HG02763 (cell line): ENCODE results near the gene SSRP1.
"Not testable (repeated sequence)": the region's sequence is repeated elsewhere in the genome, so short reads cannot be mapped to it uniquely, and the experiment has no call there.

ENCODE experiments used
- ATAC-seq: cut with Tn5 transposase; IDR thresholded peaks from one replicate; pipeline ENCODE4 v1.9.1; 2021; ENCODE audit warnings: mild to moderate bottlenecking, moderate library complexity; ENCODE audit not compliant: unreplicated experiment

SSRP1 gene

DNA sequence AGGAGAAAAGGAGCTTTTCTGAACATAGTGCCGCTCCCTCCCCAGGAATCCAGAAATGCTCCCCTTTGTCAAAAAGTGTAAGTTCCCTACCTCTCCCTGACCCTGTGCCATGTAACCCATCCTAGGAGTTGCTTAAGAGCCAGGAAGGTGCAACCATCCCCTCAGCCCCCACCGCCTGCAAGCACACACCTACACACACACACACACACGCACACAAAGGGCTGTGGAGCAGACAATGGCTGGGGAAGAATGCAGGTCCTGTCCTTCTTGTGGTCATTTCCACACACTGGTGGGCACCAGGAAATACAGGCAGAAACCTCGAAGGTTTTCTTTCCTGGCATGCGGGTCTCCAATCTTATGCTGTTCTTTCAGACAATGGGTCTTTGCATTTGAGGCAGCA lies 3.6 kb upstream of the SSRP1 start:
- ATAC-seq, result no peak

DNA sequence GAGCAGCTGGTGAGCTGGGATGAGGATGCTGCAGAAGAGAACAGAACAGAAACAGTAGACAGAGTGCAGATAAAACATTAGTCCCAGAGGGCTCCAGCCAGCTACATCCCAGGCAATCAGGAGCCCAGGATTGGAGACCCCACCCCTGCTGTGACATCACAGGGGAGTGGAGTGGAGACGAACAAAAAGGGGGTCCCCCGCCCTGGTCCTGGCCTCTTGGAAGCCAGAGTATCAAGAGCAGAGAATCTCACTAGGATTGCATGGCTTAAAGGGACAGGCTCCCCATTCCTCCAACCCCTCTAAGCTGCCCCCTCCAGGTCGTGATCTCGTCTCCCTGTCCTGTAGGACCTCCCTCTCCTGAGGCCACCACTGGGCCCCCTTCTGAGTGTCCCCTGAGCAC lies 2.5 kb upstream of the SSRP1 start, which contains the start of gene P2RX3:
TSS of gene P2RX3 (plus strand) at position 211 of the 400 bp plus-strand sequence. CDS start 199 bp downstream, outside the sequence.
- ATAC-seq, result no peak

DNA sequence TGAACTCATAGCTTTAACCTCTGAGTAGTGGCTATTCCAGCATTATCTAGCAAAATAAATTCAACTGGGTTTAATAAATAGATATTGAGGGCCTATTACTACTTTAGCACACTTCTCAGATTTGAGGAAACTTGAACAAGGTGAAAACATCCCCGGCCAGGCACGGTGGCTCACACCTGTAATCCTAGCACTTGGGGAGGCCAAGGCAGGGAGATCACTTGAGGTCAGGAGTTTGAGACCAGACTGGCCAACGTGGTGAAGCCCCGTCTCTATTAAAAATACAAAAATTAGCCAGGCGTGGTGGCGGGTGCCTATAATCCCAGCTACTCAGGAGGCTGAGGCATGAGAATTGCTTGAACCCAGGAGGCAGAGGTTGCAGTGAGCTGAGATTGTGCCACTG lies 1.2 kb upstream of the SSRP1 start:
- ATAC-seq, result not testable (repeated sequence)

DNA sequence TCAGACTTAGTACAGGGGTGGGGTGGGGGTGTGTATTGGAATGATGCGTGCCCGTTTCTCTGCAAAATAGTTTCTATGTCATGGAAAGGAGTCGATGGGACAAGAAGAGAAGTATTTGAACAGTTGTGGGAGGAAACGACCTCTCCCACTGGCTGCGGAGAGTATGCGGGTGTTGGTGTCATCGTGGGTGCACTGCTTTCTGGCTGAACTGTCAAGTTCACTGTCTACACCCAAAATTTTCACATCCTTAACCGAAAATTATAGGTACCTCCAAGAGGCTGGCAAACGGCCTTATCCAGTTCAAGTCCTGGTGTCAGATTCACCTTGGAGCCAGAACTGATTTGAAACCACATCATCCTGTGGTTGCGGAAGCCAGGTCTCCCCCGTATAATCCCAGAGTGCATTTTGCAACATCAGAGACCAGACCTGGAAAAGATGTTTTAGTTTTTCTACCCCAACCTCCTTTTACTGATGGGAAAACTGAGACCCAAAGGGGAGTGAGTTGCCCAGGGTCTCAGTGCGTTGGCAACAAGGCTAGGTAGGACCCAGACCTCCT lies 497 bp upstream of the SSRP1 start:
- ATAC-seq, result peak; percentile 2

DNA sequence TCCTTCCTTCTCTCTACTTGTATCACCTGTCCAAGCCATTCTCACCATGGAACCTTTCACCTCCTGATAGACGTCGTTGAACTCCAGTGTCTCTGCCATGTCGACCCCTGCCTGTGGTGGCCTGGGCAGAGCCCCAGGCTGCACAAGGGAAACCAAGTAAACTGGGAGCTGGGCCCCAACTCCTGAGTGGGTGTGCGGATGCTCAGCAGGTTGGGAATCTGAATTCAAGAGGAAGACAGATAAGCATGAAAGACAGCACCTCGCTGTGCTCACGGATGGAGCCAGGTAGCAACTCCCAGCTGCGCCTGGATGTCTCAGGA lies 709 bp downstream of the SSRP1 start:
- no peak for ATAC-seq

DNA sequence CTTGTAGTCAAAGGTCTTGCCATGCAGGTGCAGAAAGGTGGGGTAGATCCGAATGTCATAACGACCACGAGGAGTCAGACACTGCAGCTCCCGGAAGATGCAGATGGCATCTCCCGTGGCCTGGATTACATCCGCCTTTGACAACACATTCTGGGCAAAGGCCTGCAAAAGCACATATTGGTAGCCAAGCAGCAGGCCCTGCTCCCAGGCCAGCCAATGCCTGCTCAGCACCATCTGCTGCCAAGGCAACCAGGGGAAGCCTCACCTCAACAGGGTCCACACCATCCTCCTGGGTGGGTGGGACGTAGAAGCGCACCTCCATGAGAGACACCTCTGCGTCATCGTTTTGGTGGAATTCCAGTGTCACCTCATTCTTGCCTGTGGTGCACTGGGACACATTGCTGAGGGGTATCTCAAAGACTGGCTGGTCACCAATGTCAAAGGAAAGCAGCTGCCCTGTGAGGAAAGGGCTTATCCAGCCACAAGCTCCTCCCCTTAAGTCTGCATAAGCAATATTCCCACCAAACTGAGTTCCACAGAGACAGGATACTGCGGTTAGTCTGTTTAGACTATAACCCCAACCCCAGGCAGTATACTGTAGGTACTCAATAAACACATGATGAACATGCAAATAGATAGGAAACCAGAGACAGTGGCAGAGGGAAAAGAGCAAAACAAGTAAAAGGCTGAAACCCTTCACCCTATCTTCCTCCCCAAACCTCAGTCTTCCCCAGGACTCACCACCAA lies 2.8 kb downstream of the SSRP1 start:
- ATAC-seq, result no peak

DNA sequence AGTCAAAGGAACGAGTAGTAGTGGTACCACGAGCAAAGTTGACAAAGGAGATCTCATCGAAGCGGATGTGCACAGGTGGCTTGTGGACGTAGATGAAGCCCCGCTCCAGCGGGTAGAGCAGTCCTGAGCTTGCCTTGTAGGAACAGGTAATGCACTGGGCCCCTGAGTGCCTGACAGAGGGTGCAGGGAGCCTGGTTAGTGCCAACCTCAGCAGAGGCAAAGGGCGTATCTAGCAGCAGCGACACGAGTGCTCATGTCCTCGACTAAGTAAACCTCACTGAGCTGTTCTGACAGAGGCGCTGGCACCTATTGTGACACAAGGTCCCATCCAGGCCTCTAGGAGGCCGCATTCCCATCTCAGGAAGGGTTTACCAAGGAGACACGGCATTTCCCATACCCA lies 4.0 kb downstream of the SSRP1 start:
- ATAC-seq, result no peak

DNA sequence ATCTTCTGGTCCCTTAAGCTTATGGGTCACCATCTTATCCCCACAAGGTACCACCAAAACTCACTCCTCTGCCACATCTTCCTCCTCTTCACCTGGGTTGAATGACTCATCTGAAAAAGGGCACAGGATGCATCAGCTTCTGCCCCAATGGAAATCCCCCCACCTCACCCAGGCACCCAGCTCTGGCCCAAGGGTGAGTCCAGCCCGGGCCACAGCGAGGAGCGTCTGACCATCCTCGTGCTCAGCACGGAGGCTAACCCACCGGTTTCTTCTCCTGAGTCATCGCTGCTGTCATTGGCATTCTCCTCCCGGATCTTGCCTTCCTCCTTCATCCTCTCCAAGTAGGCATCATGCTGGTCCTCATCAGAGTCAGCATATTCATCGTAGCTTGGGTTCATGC lies 5.7 kb downstream of the SSRP1 start:
- no peak for ATAC-seq

DNA sequence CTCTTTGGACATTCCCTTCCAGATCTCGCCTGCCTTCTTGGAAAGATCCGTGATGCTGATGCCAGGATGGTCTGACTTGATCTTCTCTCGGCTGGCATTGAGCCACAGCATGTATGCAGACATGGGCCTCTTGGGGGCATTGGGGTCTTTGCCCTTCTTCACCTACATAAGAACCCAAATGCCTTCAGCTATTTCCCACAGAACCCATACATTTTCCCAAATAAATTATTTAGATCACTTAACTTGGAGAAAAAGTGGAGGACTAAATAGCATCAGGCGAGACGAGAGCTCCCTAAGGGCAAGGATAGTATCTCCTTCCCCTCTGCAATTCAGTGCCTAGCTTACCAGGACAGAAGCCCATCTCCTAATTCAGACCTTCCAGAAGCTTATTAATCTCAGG lies 8.0 kb downstream of the SSRP1 start:
- ATAC-seq, result no peak

DNA sequence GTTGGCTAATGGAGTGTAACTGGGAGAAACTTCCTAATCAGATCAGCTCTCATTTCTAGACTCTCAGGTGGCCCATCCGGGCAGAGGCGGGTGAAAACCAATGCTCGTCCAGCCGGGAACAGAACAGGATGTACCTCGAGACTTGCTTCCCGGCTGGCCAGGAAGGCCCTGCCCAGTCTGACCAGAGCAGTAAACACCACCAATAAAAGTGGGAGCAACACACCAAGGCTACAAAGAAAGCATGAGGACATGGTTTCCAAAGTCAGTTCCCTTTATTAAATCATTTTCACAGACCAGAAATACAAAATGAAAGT lies 10.0 kb downstream of the SSRP1 start:
- no peak for ATAC-seq

DNA sequence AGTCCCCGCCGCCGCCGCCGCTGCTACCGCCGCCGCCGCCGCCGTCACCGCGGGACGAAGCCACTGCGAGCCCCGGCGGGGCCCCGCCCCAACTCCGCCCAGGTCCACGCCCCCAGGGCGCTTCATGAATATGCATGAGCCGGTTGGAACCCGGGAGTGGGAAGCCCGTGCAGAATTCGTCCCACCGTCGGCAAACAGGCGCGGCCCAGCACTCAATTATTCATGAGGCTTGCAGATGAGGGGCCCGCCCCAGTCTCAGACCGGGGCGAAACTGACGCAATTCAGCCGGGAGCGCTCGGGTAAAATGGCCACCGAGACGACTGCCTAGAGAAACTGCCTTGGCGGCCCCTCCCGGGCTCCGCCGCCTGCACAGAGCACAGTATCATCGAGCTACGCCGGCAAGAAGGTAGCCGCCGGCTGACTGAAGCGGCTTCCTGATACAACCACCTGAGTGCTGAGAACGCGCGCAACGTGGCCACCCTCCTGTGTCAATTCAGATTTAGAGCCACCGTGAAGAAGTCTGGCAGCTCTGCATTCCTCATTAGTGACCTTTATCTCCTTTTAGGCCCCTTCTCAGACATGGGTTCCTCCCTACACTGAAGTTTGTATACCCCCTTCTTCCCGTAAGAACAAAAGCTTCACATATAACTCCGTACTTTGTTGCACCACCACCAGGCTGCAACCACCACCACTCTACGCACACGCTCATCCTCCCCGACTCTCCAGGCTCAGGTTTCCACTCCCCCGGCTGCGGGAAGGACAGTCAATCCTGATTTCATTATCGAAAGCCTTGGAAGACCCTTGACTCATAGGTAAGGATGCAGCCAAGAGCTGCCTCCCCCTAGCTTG lies 10.6 kb downstream of the SSRP1 start, which contains the start of gene TNKS1BP1:
TSS of gene TNKS1BP1 (minus strand) at position 67 of the 849 bp plus-strand sequence. CDS start 3,067 bp downstream, outside the sequence.
- peak; percentile 91 for ATAC-seq

DNA sequence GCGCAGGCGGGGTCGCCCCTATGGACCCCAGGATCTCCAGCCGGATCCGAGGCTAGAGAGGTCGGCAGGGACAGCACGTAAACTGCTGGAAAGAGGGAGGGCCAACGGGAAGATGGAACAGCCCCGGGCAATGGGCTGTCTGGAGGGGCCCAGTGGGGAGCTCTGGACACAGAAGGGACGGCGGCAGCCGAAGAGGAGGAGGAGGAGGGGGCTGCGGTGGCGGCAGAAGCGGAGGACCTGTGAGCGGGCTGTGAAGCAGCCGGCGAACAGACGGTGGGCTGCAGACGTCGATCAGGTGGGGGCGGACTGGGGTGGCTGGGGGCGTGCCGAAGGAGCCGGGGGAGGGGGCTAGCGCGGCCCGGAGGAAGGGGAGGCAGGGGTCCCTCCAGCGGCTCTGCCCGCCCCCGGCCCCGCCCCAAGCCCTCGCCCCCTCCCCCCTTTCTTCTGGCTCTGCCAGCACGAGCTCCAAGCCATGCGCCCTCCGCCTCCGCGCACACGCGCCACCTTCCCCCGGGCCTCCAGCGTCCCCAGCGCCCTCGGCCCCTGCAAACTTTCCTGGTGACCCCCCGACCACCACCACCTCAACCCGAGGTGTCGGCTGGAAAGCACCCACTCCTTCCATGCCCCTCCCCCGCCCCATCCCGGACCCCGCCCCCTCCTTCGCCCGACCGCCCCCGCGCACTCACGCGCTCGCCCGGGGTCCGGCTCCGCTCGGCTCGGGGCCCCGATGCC lies 11.4 kb downstream of the SSRP1 start:
- no peak for ATAC-seq

DNA sequence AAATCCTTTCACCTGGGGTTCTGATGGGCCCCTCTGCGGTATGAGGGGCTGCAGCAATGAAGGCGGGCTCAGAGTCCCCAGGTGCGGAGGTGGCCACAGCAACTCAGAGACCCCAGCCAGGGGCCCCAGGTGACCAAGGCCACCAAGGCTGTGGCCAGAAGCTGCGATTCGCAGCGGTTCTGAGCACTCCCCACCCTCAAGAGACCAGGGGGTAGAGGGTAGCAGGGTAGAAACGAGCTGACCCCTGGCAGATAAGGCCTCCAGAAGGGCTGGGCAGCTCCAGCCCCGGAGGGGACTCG lies 11.9 kb downstream of the SSRP1 start:
- no peak for ATAC-seq

DNA sequence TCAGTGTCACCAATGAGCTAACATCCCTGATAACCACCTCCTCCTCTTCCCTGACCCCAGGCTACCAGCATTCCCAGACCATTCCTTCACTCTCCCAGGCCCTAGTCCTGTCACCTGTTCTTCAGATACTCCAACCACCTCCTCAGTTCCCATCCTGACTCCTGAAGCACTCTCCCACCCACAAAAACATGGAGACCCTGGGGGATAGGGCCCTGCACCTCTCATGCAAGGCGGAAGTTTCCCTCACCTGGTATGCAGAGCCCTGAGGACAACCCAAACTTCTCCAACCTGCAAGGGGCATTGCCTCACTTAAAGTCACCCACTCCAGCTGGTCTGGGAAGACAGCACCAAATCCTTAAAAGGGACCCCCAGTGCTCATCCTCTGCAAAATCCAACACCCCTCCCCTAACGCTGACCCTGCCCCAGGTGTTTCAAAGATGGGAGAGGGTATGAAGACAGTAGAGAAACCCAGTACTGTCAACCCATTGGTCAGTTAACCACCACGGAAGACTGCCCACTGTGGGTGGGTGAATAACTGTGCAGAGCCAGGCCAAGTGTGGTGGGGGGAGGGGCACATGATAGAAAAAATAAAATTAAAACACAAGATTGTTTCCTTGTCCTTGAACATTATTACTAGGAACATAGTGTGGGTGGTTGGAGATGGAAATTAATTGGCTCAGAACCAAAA lies 12.4 kb downstream of the SSRP1 start:
- no peak for ATAC-seq

DNA sequence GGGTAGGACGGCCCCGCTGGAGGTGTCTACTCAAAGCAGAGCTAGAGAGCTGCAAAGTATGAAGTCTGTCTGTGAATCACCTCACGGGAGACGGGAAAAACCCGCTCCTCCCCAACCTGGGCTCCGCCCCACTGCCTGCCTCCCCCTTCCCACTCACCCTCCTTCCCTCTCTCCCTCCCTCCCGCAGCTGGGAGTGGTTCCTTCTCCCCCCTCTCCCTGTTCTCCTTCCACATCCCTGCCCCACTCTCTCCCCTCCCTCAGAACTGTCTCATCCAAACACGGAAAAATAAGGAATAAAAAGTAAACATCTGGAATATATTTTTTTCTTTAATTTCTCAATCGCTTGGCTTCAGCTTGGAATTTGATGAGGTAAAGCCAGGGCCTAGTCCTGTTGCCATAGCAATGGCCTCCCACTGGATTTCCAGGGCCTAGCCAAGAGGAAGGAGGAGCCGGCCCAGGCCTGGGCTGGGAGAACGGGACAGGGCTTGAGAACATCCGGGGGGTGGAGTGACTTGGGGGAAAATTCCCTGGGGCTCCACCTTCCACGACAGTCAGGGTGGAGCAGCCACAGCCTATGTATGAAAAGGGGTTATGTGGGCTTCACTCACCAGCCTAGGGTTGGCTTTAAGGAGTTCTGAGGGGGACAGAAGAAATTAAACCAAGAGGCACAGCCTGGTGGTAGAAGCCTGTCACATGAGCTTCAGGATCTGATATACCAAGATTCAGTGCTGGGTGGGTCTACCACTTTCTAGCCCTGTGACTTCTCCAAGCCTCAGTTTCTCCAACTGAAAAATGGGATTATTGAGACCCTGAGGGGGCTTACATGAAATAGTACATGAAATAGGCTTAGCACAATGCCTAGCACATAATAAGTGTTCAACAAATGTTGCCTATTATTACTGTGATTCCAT lies 13.2 kb downstream of the SSRP1 start:
- ATAC-seq, result no peak

DNA sequence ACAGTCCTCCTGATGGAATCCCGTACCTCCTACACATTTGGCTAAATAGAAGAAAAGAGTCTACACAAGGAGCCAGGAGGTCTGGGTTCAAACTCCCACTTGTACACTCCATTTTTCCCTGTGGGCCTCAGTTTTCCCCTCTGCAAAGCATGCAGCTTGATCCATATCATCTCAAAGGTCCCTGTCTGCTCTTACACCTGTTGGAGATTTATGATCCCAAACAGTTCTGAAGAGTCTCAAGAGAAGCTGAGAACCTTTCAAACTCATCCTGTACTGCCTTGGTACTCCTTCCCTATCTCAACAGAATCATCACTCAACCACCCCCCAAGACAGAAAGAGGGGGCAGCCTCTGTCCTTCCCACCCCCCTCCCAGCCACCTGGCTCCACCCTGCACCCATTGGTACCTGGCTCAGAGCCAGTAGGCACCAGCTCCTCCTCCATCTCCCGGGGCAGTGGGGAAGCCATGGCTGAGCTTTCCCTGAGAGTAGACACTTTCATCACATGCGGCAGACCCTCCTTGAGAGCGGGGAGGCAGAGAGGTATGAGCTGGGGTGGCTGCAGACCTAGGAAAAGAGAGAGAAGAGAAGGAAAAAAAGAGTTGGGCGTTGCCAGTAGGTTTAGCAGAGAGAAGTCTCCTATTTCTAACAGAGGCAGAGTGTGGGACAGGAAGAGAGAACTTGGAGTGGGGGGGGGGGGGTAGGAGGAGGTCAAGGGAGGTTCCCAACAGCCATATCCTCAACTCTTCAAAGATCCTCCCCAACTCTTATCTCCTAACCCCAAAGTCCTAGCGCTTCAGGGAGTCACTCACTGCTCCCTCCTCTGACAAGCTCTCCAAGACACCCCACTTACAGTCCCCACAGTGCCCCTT lies 14.1 kb downstream of the SSRP1 start:
- no peak for ATAC-seq

DNA sequence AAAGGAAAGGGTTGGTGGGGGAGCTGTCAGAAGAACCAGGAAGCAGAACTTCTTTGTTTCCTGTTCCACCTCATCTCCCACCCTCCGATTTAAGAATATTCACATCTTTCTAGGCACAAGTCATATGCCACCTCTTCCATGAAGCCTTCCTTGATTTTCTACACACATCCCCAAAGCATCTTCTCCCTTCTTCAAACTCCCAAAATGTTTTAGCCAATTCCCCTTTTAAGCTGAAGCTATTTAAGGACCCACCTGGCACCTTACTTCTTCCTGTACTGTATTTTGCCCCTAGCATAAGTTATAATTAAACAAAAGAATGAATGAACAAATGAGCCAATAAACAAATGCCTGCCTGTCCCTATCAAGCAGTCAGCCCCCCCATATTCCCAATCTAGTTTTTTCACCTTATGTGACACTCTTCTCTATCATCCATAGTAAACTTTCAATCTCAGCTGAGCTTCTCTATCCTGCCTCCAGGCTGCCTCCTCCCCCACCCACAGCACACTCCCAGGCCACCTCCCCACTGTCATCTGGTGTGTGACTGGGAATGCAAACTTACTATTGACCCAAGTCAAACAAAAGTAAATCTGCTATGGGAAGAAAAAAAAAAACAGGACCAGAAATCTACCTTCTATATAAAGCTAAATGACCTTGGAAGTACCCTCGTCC lies 14.8 kb downstream of the SSRP1 start:
- ATAC-seq, result no peak

DNA sequence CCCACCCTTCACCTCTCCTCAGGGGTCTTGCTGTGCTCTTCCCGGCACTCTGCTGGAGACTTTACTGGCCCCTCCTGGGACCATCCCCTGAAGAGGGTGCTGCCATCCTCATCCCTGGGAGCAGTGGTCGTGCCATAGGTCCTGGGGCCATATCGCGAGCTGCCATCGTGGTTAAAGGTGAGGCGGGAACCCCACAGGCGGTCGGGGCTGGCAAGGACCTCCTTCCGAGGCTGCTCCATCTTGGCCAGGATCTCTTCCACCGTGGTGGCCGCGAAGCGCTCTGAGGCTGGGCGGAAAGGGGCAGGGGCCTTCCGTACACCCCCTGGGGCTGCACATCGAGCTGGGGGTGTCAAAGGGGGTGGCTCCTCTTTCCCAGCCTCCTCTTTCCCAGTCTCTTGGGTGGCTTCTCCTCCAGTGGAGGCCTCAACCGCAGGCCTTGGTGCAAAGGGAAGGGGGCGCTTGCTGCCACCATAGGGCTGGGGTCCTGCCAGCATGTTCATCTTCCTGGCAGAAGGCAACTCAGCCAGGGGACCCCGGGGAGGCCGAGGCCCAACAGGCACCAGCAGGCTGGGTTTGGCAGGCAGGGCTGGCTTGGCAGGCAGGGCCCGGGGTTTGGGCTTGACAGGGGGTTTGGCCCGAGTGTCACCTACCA lies 15.5 kb downstream of the SSRP1 start:
- ATAC-seq, result no peak
